ENCODE measurements around the gene LDLR.

DNA sequence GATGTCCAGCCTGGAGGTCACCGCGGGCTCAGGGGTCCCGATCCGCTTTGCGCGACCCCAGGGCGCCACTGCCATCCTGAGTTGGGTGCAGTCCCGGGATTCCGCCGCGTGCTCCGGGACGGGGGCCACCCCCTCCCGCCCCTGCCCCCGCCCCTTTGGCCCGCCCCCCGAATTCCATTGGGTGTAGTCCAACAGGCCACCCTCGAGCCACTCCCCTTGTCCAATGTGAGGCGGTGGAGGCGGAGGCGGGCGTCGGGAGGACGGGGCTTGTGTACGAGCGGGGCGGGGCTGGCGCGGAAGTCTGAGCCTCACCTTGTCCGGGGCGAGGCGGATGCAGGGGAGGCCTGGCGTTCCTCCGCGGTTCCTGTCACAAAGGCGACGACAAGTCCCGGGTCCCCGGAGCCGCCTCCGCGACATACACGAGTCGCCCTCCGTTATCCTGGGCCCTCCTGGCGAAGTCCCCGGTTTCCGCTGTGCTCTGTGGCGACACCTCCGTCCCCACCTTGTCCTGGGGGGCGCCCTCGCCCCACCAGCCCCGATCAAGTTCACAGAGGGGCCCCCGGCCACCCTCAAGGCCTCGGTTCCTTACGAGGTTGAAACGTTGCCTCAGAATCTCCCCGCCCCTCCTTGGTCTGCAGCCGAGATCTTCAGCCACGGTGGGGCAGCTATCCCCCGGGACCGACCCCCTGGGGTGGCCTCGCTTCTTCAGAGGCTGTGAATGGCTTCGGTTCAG, 1.2 kb downstream of the LDLR start:
- peak; percentile 88 for TF ChIP-seq POLR2A (IDR thresholded peaks at IDR 0.05)
- TF ChIP-seq, protein P1, sequence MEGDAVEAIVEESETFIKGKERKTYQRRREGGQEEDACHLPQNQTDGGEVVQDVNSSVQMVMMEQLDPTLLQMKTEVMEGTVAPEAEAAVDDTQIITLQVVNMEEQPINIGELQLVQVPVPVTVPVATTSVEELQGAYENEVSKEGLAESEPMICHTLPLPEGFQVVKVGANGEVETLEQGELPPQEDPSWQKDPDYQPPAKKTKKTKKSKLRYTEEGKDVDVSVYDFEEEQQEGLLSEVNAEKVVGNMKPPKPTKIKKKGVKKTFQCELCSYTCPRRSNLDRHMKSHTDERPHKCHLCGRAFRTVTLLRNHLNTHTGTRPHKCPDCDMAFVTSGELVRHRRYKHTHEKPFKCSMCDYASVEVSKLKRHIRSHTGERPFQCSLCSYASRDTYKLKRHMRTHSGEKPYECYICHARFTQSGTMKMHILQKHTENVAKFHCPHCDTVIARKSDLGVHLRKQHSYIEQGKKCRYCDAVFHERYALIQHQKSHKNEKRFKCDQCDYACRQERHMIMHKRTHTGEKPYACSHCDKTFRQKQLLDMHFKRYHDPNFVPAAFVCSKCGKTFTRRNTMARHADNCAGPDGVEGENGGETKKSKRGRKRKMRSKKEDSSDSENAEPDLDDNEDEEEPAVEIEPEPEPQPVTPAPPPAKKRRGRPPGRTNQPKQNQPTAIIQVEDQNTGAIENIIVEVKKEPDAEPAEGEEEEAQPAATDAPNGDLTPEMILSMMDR (IDR thresholded peaks at IDR 0.05), result no peak
